Caco-2 (cell line): ENCODE measurements around the gene BABAM2. TPM values are rescaled to one million over a fixed set of nuclear protein-coding genes. Genes with fewer than 3 reads are reported as not detected.

ENCODE experiments used
- BruUV-seq: library from RNA; stranded (reverse); fragments of 400-500 nt; replicated peaks from 2 replicates; lab custom pipeline; 2021; lab: Mats Ljungman, UMichigan
- CTCF ChIA-PET: fragments of 300-600 bp; sonication (Branson Sonifier 250); formaldehyde crosslinking; loops from one replicate; lab custom pipeline; 2022; ENCODE audit warnings: antibody characterized with exemption; lab: Charles Lee
- POLR2A ChIA-PET: fragments of 300-600 bp; sonication (Branson Sonifier 250); formaldehyde crosslinking; loops from one replicate; lab custom pipeline; 2022; ENCODE audit warnings: antibody characterized with exemption; lab: Charles Lee
- DNase-seq, 2 experiments: peaks; one replicate each; pipeline versions ENCODE4 v3.0.0 to v3.0.0-alpha.2; 2020 to 2022
- H3K27me3 ChIP-seq: replicated peaks from 2 replicates; pipeline ENCODE4 v1.6.0; 2011; ENCODE audit warnings: low read length; ENCODE audit not compliant: control insufficient read depth, insufficient read depth
- H3K36me3 ChIP-seq: 2 replicates; pipeline ENCODE4 v1.5.1; 2011; ENCODE audit warnings: low read length; ENCODE audit not compliant: control insufficient read depth, insufficient read depth
- H3K4me1 ChIP-seq: fragments of 250-450 bp; sonication (Bioruptor Pico); 2 replicates; pipeline ENCODE4 v1.5.1; 2020; ENCODE audit warnings: mild to moderate bottlenecking
- H3K4me3 ChIP-seq: 2 replicates; pipeline ENCODE4 v1.5.1; 2011; ENCODE audit warnings: low read depth, mild to moderate bottlenecking, control low read depth, low read length
- H3K9me3 ChIP-seq: fragments of 250-450 bp; sonication (Bioruptor Pico); 2 replicates; pipeline ENCODE4 v1.5.1; 2020; ENCODE audit warnings: mild to moderate bottlenecking, moderate library complexity
- H3K27ac Mint-ChIP-seq: one replicate; pipeline ENCODE4 v1.8.0; 2022; ENCODE audit warnings: mixed read lengths; ENCODE audit not compliant: unreplicated experiment
- H3K27me3 Mint-ChIP-seq: one replicate; pipeline ENCODE4 v1.8.0; 2022; ENCODE audit warnings: mixed read lengths; ENCODE audit not compliant: insufficient read depth, unreplicated experiment
- H3K36me3 Mint-ChIP-seq: one replicate; pipeline ENCODE4 v1.8.0; 2022; ENCODE audit warnings: mild to moderate bottlenecking, mixed read lengths; ENCODE audit not compliant: insufficient read depth, unreplicated experiment
- H3K4me1 Mint-ChIP-seq: one replicate; pipeline ENCODE4 v1.8.0; 2022; ENCODE audit warnings: low read depth, mixed read lengths; ENCODE audit not compliant: unreplicated experiment
- H3K4me3 Mint-ChIP-seq: one replicate; pipeline ENCODE4 v1.8.0; 2022; ENCODE audit warnings: mild to moderate bottlenecking, moderate library complexity, mixed read lengths; ENCODE audit not compliant: unreplicated experiment
- H3K9me3 Mint-ChIP-seq: one replicate; pipeline ENCODE4 v1.8.0; 2022; ENCODE audit warnings: mixed read lengths; ENCODE audit not compliant: unreplicated experiment
- CTCF ChIP-seq, 2 experiments: fragments of 200-600 bp in 1 of 2; IDR thresholded peaks; 1 replicate in 1 of 2; 2 replicates in 1 of 2; pipeline versions ENCODE4 v1.5.1 to v1.8.0; 2011 to 2022; ENCODE audit warnings: antibody characterized with exemption in 1 of 2, control low read depth in 1 of 2, inconsistent platforms in 1 of 2, low read depth in 1 of 2, low read length in 1 of 2, mild to moderate bottlenecking in 1 of 2, moderate library complexity in 1 of 2; ENCODE audit not compliant: insufficient read depth in 1 of 2, severe bottlenecking in 1 of 2, unreplicated experiment in 1 of 2
- intact Hi-C: fragments of 100-400 bp; cut with micrococcal nuclease; formaldehyde crosslinking; loops from one replicate; pipeline ENCODE4 v1.10.0; 2022; ENCODE audit not compliant: unreplicated experiment
- total RNA-seq: library from RNA; stranded (reverse); gene quantifications from 2 replicates; pipeline ENCODE4 v1.2.3, GENCODE V29; 2022

BABAM2 gene
- total RNA-seq, 1 experiment from 2014 or later: 57.3 TPM

- POLR2A ChIA-PET: interaction anchor here (1.2 to 1.3 kb wide), 2 partner anchors 8 to 115 kb away, joined by 4 to 17 read pairs; no protein-coding TSS in a partner anchor
- CTCF ChIA-PET: interaction anchor here (1.6 kb wide), 1 partner anchor 160 kb away, joined by 7 read pairs; no protein-coding TSS in a partner anchor
- Histone ChIP-seq H3K4me1 (peaks cover 61% of the 10 kb centered on the region), H3K36me3 (no peaks in the 10 kb centered on the region), H3K27me3 (no peaks in the 10 kb centered on the region), H3K9me3 (no peaks in the 10 kb centered on the region), H3K4me3 (no peak overlapping the region)
- H3K9me3 Mint-ChIP-seq: no peaks in the 10 kb centered on the region
- no peak overlapping the region for H3K4me3 Mint-ChIP-seq
- intact Hi-C loops: loop anchor here (1.0 to 2.0 kb wide), 3 partner anchors 8 to 574 kb away; no protein-coding TSS in a partner anchor
- DNase-seq: no peak
- H3K4me1 Mint-ChIP-seq: peaks cover 62% of the 10 kb centered on the region
- no peak for TF ChIP-seq CTCF (IDR thresholded peaks at IDR 0.05; ENCODE audit: insufficient read depth in 1 of 2, low read depth in 1 of 2, low read length in 1 of 2, severe bottlenecking in 1 of 2, unreplicated experiment in 1 of 2)
- no peaks in the 10 kb centered on the region for H3K27me3 Mint-ChIP-seq
- peak overlapping the region; percentile 93 for H3K27ac Mint-ChIP-seq
- H3K36me3 Mint-ChIP-seq: peaks cover 23% of the 10 kb centered on the region
- no TSS peak for BruUV-seq
Observed at GRCh38 chr2:28276807-28277206, 386.3 kb downstream of the BABAM2 start.

- no TSS peak for BruUV-seq
- peak; percentile 86 for DNase-seq
- ChIA-PET CTCF (interaction anchor here (0.5 to 1.6 kb wide), 3 partner anchors 8 to 160 kb away, joined by 3 to 7 read pairs (median 5); no protein-coding TSS in a partner anchor), POLR2A (interaction anchor here (1.0 to 1.3 kb wide), 3 partner anchors 8 to 525 kb away, joined by 4 to 17 read pairs (median 5); no protein-coding TSS in a partner anchor)
- Histone ChIP-seq H3K27me3 (no peaks in the 10 kb centered on the region), H3K36me3 (no peaks in the 10 kb centered on the region), H3K4me1 (peaks cover 56% of the 10 kb centered on the region), H3K4me3 (no peak overlapping the region), H3K9me3 (no peaks in the 10 kb centered on the region)
- H3K4me1 Mint-ChIP-seq: peaks cover 61% of the 10 kb centered on the region
- H3K36me3 Mint-ChIP-seq: peaks cover 21% of the 10 kb centered on the region
- intact Hi-C loops: loop anchor here (1.0 to 2.0 kb wide), 3 partner anchors 8 to 575 kb away; no protein-coding TSS in a partner anchor
- peak overlapping the region; percentile 56 for H3K4me3 Mint-ChIP-seq
- no peaks in the 10 kb centered on the region for H3K27me3 Mint-ChIP-seq
- TF ChIP-seq CTCF (IDR thresholded peaks at IDR 0.05; ENCODE audit: insufficient read depth in 1 of 2, low read depth in 1 of 2, low read length in 1 of 2, severe bottlenecking in 1 of 2, unreplicated experiment in 1 of 2): no peak
- peak overlapping the region; percentile 93 for H3K27ac Mint-ChIP-seq
- H3K9me3 Mint-ChIP-seq: no peaks in the 10 kb centered on the region
Observed at GRCh38 chr2:28277466-28277865, 386.9 kb downstream of the BABAM2 start.

GRCh38 chr2:28279371-28279770 lies 388.8 kb downstream of the BABAM2 start:
- H3K4me1 ChIP-seq: peaks cover 49% of the 10 kb centered on the region
- ChIA-PET CTCF (no interaction called here), POLR2A (interaction anchor here (0.6 to 0.7 kb wide), 2 partner anchors 302 to 526 kb away, joined by 4 to 5 read pairs; no protein-coding TSS in a partner anchor)
- intact Hi-C loops: no loop called here
- Mint-ChIP-seq H3K36me3 (peaks cover 12% of the 10 kb centered on the region), H3K27ac (peak overlapping the region; percentile 93), H3K9me3 (no peaks in the 10 kb centered on the region), H3K27me3 (no peaks in the 10 kb centered on the region), H3K4me1 (peaks cover 55% of the 10 kb centered on the region), H3K4me3 (no peak overlapping the region)
- BruUV-seq: no TSS peak
- no peak for DNase-seq
- H3K4me3 ChIP-seq: no peak overlapping the region
- no peaks in the 10 kb centered on the region for H3K36me3 ChIP-seq
- no peaks in the 10 kb centered on the region for H3K9me3 ChIP-seq
- no peaks in the 10 kb centered on the region for H3K27me3 ChIP-seq
- no peak for TF ChIP-seq CTCF (IDR thresholded peaks at IDR 0.05; ENCODE audit: insufficient read depth in 1 of 2, low read depth in 1 of 2, low read length in 1 of 2, severe bottlenecking in 1 of 2, unreplicated experiment in 1 of 2)
